Ureter (tissue), 1 donor: ENCODE data around the gene BUB1B. TPM values are rescaled to one million over a fixed set of nuclear protein-coding genes. Genes with fewer than 3 reads are reported as not detected.

Experiments used
- DNase-seq: peaks from one replicate; pipeline ENCODE4 v3.0.0-alpha.2; 2020; ENCODE audit warnings: low spot score
- total RNA-seq: library from RNA; stranded (reverse); gene quantifications from one replicate; pipeline ENCODE4 v1.2.4, GENCODE V29; 2023
- donor health status: DM: yes; HTN: yes; CAD: no.

The BUB1B gene
- total RNA-seq, 1 donor from 2014 or later = 1.9 TPM

DNA sequence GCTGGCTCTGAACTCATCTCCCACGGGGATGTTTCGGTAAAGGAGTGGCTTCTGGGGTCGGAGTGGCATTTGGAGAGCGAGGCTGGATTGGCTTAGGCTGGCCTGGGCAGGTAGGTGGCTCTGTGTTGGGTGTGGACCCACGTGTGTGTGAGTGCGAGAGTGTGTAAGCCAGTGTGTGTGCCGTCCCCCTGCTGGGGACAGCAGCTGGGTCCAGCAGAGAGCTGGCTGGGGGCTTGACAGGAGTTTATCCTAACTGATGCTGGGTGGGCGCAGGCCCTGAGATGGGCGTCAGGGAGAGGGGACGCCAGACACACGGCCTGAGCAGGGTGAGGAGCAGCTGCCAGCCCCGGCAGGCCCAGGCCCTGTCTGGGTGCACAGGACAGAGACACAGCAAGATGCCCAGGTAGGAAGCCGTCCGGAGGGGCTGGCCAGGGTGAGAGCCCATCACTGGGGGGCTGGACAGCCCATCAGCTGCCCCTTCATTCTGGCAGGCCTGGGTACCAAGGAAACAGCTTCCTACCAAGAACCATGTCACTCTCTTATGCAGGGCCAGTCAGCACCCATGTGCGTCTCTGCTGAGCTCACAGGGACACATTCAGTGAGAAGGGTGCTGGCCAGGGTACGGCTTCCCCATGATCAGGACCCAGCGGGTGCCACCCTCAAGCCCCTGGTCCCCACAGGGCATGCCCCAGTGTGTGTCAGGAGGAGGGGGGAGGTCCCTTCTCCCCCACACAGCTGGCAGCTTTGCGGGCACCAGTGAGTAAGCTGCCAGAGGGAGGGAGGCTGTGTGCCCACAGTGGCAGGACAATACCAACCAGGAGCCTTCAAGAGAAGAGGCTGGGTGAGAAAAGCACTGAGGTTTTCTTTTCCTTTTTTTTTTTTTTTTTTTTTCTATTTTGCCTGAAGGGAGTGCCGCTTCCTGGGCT lies 79.1 kb downstream of the BUB1B start:
- no peak for DNase-seq

GRCh38 chr15:40240619-40241221 lies 79.9 kb downstream of the BUB1B start:
- peak; percentile 45 for DNase-seq

DNA sequence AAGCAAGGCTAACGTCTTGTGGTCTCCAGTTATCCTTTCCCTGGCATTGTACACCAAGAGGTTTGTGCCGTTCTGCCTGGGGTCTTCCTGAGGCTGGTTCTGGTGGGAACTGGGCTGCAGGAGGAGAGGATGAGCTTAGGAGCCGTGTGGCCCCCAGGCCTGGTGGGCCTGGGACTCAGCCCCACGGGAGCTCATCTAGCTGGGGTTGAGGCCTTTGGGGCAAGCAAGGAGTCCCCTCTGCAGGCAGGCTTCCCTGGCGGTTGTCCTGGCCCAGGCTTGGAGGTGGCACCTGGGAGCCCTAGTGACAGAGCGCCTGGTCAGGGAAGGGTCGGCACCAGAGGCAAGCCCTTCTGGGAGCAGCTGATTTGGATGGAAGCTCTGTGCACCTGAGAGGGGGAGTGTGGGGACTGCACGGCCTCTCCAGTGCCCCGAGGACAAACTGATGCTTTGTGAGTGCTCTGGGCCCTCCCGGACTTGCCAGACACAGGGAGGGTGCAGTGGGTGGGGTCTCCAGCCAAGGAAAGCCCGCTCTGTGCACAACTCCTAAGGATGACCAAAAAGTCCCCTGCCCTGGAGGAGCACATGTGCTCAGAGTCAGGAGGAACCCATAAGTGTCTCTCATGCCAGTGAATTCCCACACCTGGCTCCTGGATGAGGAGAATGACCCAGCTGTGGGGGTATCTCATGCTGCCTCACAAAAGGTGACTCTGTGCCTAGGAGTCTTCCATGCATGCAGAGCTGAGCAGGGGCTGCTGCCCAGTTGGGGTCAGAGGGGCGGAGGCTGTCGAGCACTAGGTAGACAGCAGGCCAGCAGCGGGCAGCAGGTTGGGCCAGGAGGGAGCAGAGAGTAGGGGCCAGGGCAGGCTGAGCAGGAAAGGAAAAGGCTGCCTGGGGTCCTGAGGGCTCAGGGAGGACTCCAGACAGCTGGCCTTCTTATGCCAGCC lies 80.7 kb downstream of the BUB1B start:
- DNase-seq = peak; percentile 35

- DNase-seq = peak; percentile 40
Observed at GRCh38 chr15:40242213-40242599, 81.3 kb downstream of the BUB1B start.

DNA sequence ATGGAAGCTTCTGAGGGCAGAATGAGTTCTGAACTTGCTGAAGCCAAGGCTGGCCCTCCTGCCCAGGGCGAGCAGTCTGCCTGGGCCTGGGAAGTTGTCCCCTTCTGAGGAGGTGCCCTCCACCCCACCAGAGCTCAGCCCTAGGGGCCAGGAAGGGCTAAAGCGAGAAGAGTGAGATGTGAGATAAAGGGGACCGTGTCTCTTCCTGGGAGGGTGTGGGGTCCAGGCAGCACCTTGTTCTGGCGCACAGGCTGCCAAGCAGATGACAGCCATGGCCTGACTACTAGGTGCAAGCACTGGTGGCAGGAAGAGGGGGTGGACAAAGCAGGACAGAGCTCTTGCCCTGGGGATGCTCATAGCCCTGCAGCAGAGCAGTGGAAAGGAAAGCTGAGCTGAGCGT lies 81.7 kb downstream of the BUB1B start:
- no peak for DNase-seq

DNA sequence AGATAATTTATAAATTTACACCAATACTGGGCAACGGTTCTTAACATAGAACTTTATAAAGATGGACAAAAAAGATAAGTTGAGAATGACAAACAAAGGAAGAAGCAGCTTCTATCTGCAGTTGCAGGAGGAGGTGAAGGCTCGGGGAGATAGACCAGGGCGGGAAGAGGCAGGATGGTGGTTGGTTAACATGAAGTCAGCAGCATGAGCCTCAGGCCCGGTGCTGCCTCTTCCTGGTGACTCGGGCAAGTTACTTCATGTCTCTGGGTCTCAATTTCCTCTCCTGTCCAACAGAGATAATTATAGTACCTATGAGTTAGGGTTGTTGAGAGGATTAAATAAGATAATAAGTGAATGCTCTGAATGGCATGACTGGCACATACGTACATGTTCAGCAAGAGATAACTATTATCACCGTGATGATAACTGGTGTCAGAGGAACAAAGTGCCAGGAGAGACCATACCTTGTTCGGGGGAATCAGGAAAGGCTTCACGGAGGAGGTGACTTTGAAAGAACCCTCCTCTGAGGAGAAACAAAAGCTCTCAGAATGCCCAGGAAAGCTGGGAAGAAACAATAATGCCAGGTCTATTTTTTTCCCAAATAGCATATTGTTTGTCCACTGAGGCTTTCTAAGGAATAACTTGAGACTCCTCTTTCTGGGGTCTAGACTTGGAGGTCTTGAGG lies 82.4 kb downstream of the BUB1B start:
- DNase-seq = no peak

DNA sequence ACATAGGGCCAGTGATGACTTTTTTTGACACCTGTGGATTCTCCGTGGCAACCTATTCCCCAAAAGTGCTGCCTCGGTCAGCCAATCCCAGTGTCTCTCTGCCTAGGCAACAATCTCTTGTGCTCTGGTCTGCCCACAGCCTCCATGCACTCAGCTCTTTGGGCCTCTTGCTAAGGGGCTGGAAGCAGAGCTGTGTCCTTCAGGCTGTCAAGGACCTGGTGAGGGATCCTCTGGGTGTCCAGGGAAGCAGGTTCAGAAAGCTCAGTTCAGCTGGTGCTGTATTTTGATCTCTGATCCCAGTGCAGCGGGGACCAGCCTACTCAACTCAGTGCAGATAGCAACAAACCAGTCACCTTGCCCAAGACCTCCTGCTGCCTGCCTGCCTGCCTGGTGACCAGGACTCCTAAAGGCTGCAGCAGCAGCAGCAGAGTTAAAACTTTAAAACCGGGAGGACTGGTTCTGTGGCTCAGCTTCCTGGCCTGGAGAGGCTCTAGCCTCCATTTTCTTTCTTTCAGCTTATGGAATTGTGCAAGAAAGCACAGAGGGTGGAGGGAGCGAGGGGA lies 84.2 kb downstream of the BUB1B start:
- DNase-seq = peak; percentile 73

DNA sequence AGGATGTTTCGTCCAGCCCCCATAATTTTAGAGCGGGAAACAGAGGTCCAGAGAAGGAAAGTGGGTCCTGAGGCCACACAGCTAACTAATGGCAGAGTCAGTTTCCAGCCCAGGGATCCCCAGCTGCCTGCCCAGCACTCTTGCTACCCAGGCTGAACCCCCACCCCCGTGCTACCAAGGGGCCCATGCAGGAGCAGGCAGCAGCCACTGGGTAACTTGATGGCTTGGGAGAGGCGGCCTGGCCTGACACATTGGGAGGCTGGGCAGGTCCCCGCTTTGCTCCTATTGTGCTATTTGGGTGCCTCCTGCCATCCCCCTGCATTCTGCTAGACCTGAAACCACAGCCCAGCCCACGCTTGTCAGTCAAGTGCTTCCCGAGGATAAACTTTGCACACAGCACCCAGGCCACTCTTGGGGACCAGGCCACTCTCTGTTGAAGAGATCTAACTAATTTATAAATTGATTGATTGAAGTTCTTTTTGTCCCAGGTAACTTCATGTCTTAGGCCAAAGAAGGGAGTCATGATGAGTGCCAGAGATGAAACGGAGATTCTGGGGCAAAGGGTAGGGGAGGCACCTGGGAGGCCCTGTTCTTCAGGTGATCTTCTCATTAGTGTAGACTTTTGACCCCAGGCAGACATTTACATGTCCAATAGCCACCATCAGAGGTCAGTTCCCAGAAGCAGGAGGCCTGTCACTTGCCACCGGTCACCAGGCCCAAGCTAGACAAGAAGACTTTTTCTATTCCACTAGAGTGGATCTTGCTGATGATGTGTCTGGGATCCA lies 85.0 kb downstream of the BUB1B start:
- no peak for DNase-seq

DNA sequence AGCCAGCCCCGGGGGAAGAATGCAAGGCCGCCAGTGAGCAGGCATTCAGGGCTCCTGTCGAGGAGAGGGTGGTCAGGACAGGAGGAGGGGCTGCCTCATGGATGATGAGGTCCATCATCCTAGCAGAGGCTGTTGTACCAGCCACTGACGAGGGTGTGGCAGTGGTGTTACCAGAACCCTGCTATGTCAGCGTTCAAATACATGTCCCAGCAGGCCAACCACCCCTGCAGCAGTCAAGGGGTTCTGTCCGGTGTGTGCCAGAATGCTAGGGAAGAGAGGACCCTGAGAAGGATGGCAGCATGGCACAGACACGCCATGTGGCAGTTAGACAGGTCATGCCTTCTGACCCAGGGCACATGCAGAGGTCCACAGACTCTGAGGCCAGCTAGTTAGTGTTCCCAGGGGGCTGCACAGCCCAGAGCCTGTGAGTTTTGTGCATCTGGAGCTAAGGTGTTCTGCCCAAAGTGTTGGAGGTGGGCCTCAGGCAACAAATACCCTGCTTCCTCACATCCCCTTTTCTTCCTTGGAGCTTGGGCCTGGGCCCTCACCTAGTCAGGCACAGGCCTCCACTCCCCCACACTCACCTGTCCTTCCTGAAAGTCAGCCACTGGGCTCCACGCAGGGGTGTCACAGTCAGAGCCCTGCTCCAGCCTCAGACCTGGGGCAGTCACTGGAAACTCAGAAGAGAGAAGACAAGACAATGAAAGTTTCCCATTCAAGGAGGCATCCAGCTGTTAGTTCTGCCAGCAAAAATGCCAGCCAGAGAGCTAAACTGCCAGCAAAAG lies 85.8 kb downstream of the BUB1B start:
- no peak for DNase-seq

GRCh38 chr15:40247406-40247971 lies 86.6 kb downstream of the BUB1B start:
- no peak for DNase-seq

DNA sequence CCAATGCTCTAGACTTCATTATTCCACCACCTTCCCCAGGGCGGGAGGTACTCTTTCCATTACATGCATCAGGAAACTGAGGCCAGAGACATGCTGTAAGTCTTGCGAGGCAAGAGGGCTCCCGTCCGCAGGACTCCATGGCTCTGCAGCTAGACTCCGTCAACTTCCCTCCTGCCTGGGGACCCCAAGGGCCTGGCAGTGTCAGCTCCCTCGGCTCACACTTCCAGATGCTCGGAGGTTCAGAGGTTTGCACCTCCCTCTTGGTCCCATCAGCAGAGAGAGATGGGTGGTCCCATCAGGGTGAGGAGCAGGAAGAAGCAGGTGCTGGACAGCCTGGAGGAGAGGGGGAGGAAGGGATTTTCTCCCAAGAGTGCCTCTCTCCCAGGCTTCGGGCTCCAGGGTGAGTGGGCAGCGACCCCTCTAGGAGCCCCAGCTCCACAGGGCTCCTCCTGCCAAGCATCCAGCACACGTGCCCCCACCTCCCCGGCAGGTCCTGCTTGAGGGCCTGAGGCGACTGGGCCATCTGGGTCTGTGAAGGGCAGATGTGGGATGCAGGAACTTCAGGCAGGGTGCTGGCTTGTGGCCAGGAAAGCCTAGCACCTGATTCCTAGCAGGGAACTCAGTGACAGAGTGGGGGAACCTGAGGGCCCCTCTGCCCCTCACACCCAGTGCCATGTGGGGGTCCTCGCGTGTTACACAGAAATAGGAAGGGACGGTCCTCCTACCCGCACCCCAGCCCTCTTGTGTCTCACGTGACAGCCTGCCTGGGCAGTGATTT lies 87.3 kb downstream of the BUB1B start:
- no peak for DNase-seq

DNA sequence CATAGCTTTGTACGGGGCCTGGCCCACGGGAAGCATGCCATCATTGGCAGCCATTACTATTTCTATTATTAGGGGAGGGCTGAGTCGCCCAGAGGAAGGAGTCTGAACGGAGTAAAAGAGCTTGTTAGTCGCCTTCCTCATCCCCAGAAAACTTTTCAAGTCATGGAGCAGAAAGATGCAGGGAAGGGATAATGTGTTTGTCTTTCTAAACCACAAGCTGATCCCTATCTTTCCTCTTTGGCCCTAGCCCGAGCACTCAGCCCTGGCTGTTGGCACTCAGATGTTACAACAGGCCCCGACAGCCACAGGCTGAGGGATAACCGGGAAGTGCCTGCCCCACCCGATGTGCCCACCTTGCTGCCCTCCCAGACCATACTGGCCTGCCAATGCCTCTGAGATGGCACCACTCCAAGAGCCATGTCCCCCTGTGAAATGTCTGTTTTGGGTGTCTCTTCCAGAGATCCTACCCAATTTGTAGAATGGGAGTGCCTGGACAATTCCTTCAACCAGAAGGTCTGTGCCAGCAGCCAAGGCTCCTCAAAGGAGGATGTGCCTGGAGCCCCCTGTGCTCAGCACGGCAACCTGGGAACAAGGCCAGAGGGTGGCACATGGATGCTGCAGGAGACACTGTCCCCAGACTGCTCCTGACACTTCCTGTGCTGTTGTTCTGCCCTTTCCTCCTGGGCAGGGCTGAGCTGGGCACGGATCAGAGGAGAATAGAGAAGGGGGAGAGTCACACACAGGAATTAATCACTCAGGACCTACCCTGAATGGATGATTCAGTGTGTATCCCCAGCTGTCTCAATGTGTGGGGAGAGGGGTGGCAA lies 88.8 kb downstream of the BUB1B start:
- DNase-seq = no peak

GRCh38 chr15:40250304-40250656 lies 89.4 kb downstream of the BUB1B start:
- DNase-seq = no peak

DNA sequence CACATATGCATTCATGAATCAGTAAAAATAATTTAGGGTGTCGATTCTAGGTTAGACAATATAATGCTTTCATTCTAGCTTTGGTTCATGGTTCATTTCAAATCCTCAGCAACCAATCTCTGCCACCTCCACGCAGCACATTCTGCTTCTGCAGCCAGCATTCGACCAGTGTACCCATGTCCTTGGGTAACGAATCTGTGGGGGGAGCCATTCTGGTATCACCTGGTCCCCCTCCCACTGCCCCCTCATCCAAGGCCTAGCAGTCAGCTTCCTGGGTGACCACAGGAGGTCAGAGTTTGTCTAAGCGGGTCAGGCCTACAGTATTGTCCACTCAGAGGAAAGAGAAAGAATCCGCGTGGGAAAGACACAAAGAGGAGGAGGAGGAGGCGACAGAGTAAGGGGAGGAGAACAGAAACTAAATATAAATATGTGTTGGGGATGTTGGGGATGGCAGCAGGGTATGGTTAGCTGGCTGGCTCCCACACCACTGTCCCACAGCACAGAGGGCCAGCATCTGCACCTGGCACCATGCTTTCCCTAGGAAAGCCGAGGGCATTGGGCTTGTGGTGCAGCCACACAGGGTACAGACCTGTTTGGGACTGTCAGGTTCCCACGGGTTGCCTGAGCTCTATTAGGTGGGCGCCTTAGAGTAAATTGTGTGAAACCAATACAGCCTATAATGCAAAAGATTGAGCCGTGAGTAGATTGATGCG lies 90.1 kb downstream of the BUB1B start:
- DNase-seq = no peak

DNA sequence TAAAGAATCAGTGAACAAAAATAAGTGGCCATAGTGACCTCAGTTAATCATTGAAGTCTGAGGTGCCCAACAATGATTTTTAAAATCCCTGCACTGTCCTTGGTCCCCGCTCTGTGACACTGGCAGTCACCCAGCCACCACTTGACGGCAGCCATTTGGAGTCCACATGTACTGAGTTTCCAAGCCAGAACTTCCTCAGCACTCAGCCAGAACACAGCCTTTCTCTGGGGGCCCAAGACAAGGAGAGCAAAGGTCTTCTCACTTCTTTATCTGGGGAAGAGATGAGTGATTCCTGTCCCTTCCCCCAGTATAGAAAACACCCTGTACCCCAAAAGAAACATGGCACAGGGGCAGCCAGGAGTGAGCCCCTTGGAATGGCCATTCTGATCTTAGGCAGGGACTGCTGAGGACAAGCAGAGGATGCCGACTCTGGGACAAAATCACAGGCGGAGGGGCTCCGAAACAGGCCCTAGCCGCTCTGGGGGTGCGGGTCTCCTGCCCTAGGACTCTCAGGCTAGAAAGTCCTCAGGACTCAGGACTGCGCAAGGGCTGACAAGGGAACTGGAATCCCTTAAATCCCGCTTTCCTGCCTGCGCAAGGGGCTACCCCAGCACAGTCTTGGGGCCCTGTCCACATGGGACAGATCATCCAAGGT lies 90.7 kb downstream of the BUB1B start:
- no peak for DNase-seq

GRCh38 chr15:40252141-40252437 lies 91.2 kb downstream of the BUB1B start:
- no peak for DNase-seq
